Endothelial cell of umbilical vein (primary cell): ENCODE data around the gene RASGEF1C.

Experiments used
- CTCF ChIP-seq, 2 donors: IDR thresholded peaks; 1 replicate in 1 of 2; 2 replicates in 1 of 2; pipeline ENCODE4 v1.5.1; 2011; ENCODE audit warnings: low read length in 2 of 2, mild to moderate bottlenecking in 2 of 2, moderate library complexity in 2 of 2, control low read depth in 1 of 2, inconsistent platforms in 1 of 2, low read depth in 1 of 2; ENCODE audit not compliant: insufficient read depth in 1 of 2; ENCODE audit errors: extremely low read depth in 1 of 2
- EZH2 ChIP-seq: IDR thresholded peaks from 2 replicates; pipeline ENCODE4 v1.6.1; 2012; ENCODE audit warnings: borderline replicate concordance, low read depth, mild to moderate bottlenecking, moderate library complexity, low read length, inconsistent platforms; ENCODE audit not compliant: severe bottlenecking
- GATA2 ChIP-seq: IDR thresholded peaks from 2 replicates; pipeline ENCODE4 v1.7.0; 2011; ENCODE audit warnings: low read depth, mild to moderate bottlenecking, moderate library complexity, mixed read lengths, low read length; ENCODE audit not compliant: insufficient read length, insufficient read depth
- JUN ChIP-seq: IDR thresholded peaks from 2 replicates; pipeline ENCODE4 v1.6.1; 2011; ENCODE audit warnings: borderline replicate concordance, low read depth; ENCODE audit not compliant: insufficient read length, insufficient read depth
- MYC ChIP-seq: IDR thresholded peaks from one replicate; pipeline ENCODE4 v1.6.1; 2011; ENCODE audit warnings: mild to moderate bottlenecking, low read depth, low read length
- POLR2A ChIP-seq: IDR thresholded peaks from 2 replicates; pipeline ENCODE4 v1.6.1; 2012; ENCODE audit warnings: low read depth, mild to moderate bottlenecking, control low read depth, low read length
- POLR2AphosphoS5 ChIP-seq: IDR thresholded peaks from 2 replicates; pipeline ENCODE4 v1.6.1; 2012; ENCODE audit warnings: low read depth, mild to moderate bottlenecking, control low read depth, low read length, moderate library complexity; ENCODE audit not compliant: insufficient read depth
- TF ChIP-seq, protein P1 (sequence below): IDR thresholded peaks from 2 replicates; pipeline ENCODE4 v1.6.1; 2011; ENCODE audit not compliant: insufficient read depth, insufficient read length

GRCh38 chr5:180161420-180162303, 47.3 kb downstream of the RASGEF1C start:
- TF ChIP-seq POLR2AphosphoS5: no peak
- no peak for TF ChIP-seq CTCF (IDR thresholded peaks at IDR 0.05; ENCODE audit: extremely low read depth in 1 of 2, insufficient read depth in 1 of 2, low read depth in 1 of 2, low read length in 2 of 2)
- TF ChIP-seq, protein P1, sequence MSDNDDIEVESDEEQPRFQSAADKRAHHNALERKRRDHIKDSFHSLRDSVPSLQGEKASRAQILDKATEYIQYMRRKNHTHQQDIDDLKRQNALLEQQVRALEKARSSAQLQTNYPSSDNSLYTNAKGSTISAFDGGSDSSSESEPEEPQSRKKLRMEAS: no peak
- no peak for TF ChIP-seq POLR2A
- TF ChIP-seq EZH2: no peak
- TF ChIP-seq MYC: no peak
- no peak for TF ChIP-seq JUN
- no peak for TF ChIP-seq GATA2
